Measurements from ENCODE around the gene COL5A1.

DNA sequence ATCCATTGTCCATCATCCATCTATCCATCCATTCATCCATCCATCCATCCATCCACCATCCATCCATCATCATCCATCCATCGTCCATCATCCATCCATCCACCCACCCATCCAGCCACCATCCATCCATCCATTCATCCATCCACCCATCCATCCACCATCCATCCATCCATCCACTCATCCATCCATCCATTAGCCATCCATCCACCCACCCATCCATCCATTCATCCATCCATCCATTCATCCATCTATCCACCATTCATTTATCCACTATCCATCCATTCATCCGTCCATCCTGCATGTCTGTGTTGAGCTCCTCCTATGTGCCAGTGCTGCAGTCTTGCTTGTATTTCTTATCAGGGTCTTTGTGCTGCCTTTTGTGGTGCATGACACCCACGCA, 44.2 kb downstream of the COL5A1 start:
- TF ChIP-seq, protein P1, sequence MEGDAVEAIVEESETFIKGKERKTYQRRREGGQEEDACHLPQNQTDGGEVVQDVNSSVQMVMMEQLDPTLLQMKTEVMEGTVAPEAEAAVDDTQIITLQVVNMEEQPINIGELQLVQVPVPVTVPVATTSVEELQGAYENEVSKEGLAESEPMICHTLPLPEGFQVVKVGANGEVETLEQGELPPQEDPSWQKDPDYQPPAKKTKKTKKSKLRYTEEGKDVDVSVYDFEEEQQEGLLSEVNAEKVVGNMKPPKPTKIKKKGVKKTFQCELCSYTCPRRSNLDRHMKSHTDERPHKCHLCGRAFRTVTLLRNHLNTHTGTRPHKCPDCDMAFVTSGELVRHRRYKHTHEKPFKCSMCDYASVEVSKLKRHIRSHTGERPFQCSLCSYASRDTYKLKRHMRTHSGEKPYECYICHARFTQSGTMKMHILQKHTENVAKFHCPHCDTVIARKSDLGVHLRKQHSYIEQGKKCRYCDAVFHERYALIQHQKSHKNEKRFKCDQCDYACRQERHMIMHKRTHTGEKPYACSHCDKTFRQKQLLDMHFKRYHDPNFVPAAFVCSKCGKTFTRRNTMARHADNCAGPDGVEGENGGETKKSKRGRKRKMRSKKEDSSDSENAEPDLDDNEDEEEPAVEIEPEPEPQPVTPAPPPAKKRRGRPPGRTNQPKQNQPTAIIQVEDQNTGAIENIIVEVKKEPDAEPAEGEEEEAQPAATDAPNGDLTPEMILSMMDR (optimal IDR thresholded peaks at IDR 0.05 in 1 of 3, IDR thresholded peaks at IDR 0.05 in 1 of 3, conservative IDR thresholded peaks at IDR 0.05 in 1 of 3; ENCODE audit: extremely low read depth in 1 of 3, insufficient read depth in 2 of 3, low read length in 3 of 3) = no peak
- TF ChIP-seq EZH2 (IDR thresholded peaks at IDR 0.05; ENCODE audit: low read length) = no peak
